GM21786 (cell line): ENCODE results near the gene DNAH6.
"Not testable (repeated sequence)": the region's sequence is repeated elsewhere in the genome, so short reads cannot be mapped to it uniquely, and the experiment has no call there.

Experiments used
- ATAC-seq: cut with Tn5 transposase; IDR thresholded peaks from one replicate; pipeline ENCODE4 v1.9.1; 2021; ENCODE audit not compliant: unreplicated experiment

DNAH6 gene

DNA sequence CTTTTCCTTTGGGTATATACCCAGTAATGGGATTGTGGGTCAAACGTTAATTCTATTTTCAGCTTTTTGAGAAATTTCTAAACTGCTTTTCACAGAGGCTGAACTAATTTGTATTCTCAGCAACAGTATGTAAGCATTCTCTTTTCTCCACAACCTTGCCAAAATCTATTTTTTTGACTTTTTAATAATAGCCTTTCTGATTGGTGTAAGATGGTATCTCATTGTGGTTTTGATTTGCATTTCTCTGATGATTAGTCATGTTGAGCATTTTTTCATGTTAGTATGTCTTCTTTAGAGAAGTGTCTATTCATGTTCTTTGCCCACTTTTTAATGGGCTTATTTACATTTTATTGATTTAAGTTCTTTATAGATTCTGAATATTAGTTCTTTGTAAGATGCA lies 219.1 kb downstream of the DNAH6 start:
- no peak for ATAC-seq

DNA sequence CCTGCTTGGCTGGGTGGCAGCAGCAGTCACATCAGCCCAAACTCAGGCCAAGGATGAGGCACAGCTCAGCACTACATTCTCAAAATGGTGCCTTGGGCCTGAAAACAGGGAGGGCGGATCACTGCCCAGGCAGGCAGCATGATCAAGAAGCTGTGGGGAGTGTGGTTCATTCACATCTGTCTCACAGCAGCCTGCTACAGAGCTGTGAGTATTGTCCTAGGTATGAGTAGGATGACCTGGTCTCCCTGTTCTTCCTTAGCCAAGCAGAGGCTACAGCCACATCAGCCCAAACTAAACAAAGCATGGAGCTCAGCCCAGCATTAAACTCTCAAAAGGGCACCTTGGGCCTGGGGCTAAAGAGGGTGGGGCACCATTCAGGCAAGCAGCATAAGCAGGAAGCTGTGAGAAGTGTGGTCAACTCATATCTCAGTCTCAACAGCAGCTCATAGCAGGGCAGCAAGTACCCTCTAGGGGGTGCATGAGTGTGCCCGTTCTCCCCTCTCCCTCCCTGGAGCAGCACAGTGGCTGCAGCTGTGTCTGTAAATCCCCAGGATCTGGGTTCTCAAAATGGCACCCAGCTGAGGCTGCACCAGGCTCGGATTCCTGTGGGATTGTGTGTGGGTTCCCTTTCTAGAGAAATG lies 225.0 kb downstream of the DNAH6 start:
- peak; percentile 95 for ATAC-seq

DNA sequence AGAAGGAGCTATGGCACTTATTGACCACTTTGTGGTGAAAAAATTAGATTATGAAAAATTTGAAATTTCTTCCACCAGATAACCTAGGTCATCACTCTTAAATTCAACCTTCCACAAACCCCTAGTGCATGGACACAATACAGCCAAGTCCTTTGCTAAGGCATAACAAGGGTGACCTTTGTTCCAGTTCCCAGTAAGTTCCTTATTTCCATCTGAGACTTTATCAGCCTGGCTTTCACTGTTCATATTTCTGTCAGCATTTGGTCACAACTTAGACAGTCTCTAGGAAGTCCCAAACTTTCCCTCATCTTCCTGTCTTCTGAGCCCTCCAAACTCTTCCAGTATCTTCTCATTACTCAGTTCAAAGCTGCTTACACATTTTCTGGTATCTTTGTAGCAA lies 232.0 kb downstream of the DNAH6 start:
- no peak for ATAC-seq

DNA sequence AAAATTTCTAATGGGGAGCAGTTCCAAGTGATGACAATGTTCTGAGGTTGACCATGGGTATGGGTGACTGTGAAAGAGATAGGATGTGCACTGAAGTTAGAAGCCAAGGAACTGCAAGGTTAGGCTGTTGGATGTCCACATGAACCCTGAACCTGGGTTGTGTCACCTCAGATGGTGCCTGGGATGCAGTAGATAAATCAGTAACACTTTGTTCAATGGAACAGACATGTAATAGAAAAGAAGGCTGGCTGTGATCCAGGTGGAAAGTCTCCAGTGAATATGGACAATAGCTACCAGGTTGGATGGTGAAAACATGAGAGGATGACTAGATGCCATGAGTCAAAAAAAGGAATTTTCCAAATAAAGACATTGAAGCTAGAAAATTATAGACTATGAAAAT lies 233.1 kb downstream of the DNAH6 start:
- no peak for ATAC-seq

- no peak for ATAC-seq
These were observed 238.8 kb downstream of the DNAH6 start for GRCh38 chr2:84755096-84755495.

DNA sequence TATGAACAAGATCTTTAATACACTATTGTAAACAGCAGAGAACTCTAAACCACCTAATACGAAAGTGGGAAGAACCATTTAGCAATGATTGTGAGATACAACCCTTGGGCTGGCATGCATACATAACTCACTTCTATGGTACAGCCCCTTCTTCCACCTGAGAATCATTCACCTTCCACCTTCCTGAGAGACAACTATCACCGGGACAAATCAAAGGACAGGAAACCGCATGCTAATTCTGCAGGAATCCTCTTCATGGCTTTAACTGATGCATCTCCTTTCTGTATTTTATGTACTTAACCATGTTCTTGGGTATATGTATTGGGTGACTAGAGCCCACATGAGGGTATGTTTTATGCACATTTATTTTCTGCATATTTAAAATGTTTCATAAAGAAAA lies 241.3 kb downstream of the DNAH6 start:
- ATAC-seq: no peak

DNA sequence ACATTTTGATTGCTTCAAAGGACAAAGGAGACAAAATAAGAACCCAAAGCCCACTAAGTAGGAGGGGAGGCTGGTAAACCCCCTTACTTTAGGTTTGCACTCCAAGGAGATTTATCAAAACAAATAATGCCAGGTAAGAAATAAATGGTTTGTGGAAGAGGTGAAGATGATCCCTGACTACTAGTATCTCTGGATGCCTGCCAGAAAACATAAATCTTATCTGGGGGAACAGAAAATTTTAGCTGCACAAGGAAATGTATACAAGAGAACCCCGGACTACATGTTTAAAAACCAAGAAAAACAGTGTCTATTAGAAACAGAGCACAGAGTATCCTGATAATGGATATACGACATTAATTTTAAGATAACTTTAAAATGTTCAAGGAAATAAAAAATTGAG lies 250.5 kb downstream of the DNAH6 start:
- ATAC-seq: no peak

- ATAC-seq: no peak
These were observed 252.5 kb downstream of the DNAH6 start for GRCh38 chr2:84768840-84769239.

DNA sequence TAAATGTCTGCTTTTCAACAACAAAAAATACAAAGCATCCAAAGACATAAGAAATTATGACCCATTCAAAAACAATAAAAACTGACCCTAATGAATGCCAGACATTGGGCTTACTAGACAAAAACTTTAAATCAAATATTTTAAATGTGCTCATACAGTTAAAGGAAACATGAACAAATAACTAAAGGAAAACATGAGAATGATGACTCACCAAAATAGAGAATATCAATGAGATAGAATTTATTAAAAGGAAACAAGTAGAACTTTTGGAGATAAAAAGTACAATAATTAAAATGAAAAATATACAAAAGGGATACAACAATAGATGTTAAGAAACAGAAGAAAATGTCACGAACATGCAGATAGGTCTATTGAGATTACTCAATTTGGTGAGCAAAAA lies 254.0 kb downstream of the DNAH6 start:
- no peak for ATAC-seq

DNA sequence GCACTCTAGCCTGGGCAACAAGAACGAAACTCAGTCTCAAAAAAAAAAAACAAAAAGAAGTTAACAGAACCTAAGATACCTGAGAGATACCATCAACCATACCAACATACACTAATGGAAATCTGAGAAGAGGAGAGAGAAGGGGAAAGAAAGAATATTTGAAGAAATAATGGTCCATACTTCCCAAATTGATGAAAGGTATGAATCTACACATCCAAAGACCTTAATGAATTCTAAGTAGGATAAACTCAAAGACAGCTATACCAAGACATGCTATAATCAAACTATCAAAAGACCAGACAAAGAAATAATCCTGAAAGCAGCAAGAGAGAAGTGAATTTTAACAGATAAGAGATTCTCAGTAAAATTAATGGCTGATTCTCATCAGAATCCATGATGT lies 255.0 kb downstream of the DNAH6 start:
- no peak for ATAC-seq

GRCh38 chr2:84773562-84773961 lies 257.3 kb downstream of the DNAH6 start:
- not testable (repeated sequence) for ATAC-seq

DNA sequence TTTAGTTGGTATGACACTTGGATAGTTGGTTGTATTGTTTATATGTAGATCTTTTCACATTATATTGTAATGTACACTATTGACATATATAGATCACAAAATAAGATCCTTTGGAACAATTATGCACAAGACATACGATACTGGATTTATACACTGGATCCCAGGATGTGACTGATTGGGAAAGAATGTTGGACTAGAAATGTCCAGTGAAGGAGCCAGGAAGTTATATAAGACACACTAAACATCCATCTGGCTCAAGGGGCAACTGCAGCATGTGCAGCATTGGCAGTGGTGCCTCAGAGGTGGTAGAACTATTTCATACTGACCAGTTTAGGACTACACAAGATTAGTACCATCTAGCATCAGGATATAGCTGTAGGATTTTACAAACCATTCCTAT lies 259.7 kb downstream of the DNAH6 start:
- ATAC-seq: no peak

GRCh38 chr2:84778911-84779690 lies 262.8 kb downstream of the DNAH6 start:
- ATAC-seq: no peak

DNA sequence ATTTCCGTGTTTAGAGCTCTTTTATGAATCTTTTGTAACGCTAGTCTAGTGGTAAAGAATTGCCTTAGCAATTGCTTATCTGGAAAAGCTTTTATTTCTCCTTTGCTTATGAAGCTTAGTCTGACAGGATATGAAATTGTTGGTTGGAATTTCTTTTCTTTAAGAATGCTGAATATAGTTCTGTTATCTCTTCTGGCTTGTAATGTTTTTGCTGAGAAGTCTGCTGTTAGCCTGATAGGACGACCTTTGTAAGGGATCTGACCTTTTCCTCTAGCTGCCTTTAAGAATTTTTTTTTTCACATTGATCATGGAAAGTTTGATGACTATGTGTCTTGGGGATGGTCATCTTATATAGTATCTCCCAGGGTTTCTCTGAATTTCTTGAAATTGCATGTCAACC lies 263.5 kb downstream of the DNAH6 start:
- no peak for ATAC-seq

DNA sequence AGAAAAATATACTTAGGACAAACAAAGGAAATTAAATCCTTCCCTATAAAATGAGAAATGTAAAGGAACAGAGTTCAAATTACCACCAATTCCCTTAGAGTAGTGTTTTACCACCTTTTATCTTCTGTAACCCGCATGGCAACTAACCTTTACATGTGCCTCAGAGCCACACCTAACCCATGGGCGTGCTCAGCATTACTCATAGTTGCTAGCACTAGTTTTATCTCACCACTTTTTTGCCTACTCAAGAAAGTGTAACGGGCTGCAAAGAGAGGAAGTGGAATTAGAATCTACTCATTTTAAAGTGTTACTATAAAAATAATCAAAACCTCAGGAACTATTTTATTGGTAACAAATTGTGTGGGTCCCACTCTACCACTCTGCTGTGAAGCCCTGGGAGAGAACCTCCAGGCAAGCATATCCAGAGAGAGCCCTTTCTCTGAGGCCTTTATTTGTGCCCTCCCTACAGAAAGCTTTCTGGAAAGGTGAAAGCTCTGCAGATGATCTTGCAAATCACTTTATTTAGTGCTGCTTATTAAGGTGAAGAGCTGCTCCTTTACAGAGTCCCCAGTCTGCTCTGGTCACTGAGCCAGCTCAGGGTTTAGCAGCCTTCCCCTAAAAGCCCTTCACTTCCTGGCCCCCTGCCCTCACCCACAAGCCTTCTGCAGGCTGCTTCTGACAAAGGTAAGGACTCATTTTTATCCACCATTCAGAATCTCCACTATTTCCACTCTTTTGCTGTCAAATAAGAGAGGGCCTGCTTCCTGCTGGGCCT lies 265.8 kb downstream of the DNAH6 start:
- ATAC-seq: no peak

DNA sequence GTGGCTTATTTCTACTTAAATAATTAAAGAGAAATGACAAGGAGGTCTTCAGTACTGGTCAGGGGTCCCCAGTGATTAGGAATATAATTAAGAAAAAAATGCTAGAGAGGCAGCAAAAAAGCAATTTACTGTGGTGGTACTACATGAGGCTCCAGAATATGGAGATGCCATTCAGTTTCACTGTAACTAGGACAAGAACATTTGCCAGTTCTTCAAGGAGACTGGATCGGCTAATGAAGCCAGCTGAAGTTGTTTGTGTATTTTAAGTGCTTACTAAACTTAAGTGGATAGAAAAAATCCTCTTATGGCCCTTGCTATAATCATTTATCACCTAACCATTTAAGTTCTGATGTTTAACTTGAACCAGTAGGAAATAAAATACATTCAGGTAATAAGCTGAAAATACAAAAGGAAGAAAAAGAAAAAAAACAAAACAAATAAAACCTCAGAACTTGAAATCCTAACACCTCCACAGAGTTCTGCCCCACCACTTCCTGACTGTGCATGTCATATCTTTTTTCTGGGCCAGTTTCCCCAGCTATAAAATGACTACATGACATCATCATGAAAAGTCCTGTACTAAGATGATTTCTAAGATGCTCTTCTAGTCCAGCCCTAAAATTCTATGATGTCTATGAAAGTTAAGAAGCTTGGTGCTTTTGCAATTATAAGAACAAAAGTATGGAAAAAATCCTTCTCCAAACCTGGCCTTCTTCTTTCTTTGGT lies 266.6 kb downstream of the DNAH6 start:
- ATAC-seq: no peak

GRCh38 chr2:84785950-84786349 lies 269.7 kb downstream of the DNAH6 start:
- ATAC-seq: no peak

DNA sequence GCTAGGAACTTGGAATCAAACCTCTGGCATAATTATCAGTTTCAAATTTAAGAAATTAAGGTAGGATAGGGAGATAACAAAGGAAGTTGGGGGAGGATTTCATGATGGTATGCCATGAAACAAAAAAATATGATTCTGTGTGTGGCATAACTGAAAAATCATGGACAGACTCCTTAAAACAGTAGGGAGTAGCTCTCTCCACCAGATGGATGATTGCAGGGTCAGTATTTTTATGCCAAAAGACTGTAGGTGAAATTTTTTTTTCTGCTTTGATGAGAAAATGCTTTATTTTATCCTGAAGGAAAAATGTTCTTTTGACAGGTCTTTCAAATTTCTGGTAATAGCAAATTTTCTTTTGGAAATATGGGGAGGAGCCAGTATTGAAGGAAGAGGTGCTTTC lies 270.3 kb downstream of the DNAH6 start:
- ATAC-seq: no peak

DNA sequence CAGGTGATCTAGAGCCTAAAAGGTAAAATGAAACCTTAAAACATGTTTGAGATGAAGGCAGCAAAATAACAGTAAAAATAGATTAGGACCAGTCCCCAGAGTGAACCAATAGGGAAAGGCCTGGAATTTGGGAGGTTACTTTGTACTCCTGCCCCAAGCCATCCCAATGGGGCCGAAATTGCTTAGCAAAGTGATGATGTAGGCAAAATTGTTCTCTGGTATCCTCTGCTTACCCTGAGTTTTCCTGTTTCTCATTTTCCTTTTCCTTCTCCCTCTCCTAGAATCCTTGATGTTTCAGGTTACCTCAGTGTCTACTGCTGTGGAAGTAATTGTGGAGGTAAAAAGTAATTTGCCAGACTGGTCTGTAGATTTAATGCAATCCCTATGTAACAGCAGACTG lies 271.7 kb downstream of the DNAH6 start:
- no peak for ATAC-seq

DNA sequence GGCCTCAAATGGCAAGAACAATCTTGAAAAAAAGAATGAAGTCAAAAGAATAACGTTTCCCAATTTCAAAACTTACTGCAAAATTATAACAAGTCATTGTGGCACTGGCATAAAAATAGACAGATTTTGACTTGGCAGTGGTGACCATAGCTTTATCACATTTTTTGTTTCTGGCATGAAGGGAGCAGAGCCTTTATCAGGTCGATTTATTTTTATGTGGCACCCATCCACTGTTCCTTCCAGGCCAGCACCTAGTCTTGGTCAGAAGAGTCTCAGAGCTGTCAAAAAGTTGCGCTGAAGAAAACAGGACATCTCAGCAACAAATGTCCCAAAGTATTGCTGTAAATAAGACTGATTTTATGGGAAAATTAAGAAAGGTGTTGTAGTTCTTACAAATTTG lies 272.2 kb downstream of the DNAH6 start:
- ATAC-seq: no peak

- no peak for ATAC-seq
These were observed 276.7 kb downstream of the DNAH6 start for GRCh38 chr2:84792856-84793522.
